Small intestine (tissue), 7 donors: ENCODE results near the gene TMEM108. TPM values are rescaled to one million over a fixed set of nuclear protein-coding genes. Genes with fewer than 3 reads are reported as not detected.

Source experiments
- DNase-seq, 2 donors: peaks; one replicate each; pipeline versions ENCODE4 v3.0.0 to v3.0.0-alpha.2; 2013
- FAIRE-seq: peaks from 2 replicates; lab custom pipeline; 2012; peaks lifted over from hg19 to GRCh38; lab: Jason Lieb, UNC
- H3K27ac ChIP-seq, 3 donors: one replicate each; pipeline ENCODE4 v1.5.1; 2013; ENCODE audit warnings: low read length in 2 of 3, mild to moderate bottlenecking in 2 of 3, control low read depth in 1 of 3, inconsistent platforms in 1 of 3, low read depth in 1 of 3, moderate library complexity in 1 of 3
- H3K27me3 ChIP-seq, 3 donors: one replicate each; pipeline ENCODE4 v1.6.1; 2013; ENCODE audit warnings: low read length in 3 of 3, inconsistent platforms in 1 of 3; ENCODE audit not compliant: control insufficient read depth in 3 of 3, insufficient read depth in 3 of 3
- H3K36me3 ChIP-seq, 3 donors: one replicate each; pipeline ENCODE4 v1.6.1; 2013; ENCODE audit warnings: low read length in 3 of 3, inconsistent platforms in 1 of 3, low read depth in 1 of 3, mild to moderate bottlenecking in 1 of 3, moderate library complexity in 1 of 3; ENCODE audit not compliant: control insufficient read depth in 3 of 3, insufficient read depth in 2 of 3
- H3K4me1 ChIP-seq, 3 donors: one replicate each; pipeline ENCODE4 v1.6.1; 2013; ENCODE audit warnings: low read length in 2 of 3, inconsistent platforms in 1 of 3, low read depth in 1 of 3, mild to moderate bottlenecking in 1 of 3, moderate library complexity in 1 of 3; ENCODE audit not compliant: control insufficient read depth in 3 of 3, insufficient read depth in 2 of 3
- H3K4me3 ChIP-seq, 3 donors: one replicate each; pipeline ENCODE4 v1.5.1; 2013; ENCODE audit warnings: low read length in 3 of 3, control low read depth in 1 of 3, inconsistent platforms in 1 of 3, low read depth in 1 of 3, mild to moderate bottlenecking in 1 of 3, moderate library complexity in 1 of 3
- H3K9me3 ChIP-seq, 2 donors: one replicate each; pipeline ENCODE4 v1.6.1; 2013; ENCODE audit warnings: low read depth in 1 of 2, low read length in 1 of 2; ENCODE audit not compliant: control insufficient read depth in 2 of 2, insufficient read depth in 1 of 2
- WGBS, 3 donors: extraction: QIAGEN DNeasy Blood & Tissue Kit; methylation state at CpG; one replicate each; pipeline ENCODE4 v1.1.7; 2013; 5-methylcytosine and 5-hydroxymethylcytosine counted together
- polyA plus RNA-seq, 4 donors: library from polyadenylated mRNA; stranded (reverse) in 3 of 4; unstranded in 1 of 4; fragments of 200-250 nt in 3 of 4; fragments of 120-200 nt in 1 of 4; gene quantifications; one replicate each; pipeline versions ENCODE4 v1.2.1 to v1.2.3, GENCODE V29; 2013
- donor health status: healthy with polysubstance abuse.
- donor health status: control.
- donor health status: control.
- donor health status: Bipolar disorder and iron deficiency.
- donor health status: healthy.

TMEM108 gene
- polyA plus RNA-seq, 4 donors, result 0.41 to 0.94 TPM; not detected in 2

GRCh38 chr3:133294253-133294652 lies 256.1 kb downstream of the TMEM108 start:
- 76 to 84% (median 77%) methylated on average over 1 of the region's 1 CpG for WGBS, 3 donors
- H3K27me3 ChIP-seq, result no peaks in the 10 kb centered on the region
- H3K36me3 ChIP-seq, result no peaks in the 10 kb centered on the region
- H3K4me1 ChIP-seq, result no peaks in the 10 kb centered on the region
- H3K27ac ChIP-seq, result no peak overlapping the region
- no peak for DNase-seq
- no peak overlapping the region for H3K4me3 ChIP-seq
- FAIRE-seq, result no peak
- no peaks in the 10 kb centered on the region for H3K9me3 ChIP-seq

- Histone ChIP-seq H3K27ac (no peak overlapping the region), H3K4me1 (no peaks in the 10 kb centered on the region), H3K4me3 (no peak overlapping the region), H3K36me3 (no peaks in the 10 kb centered on the region), H3K9me3 (no peaks in the 10 kb centered on the region), H3K27me3 (no peaks in the 10 kb centered on the region)
- FAIRE-seq, result no peak
- 72 to 76% (median 75%) methylated on average over 4 of the region's 4 CpGs for WGBS, 3 donors
- no peak for DNase-seq
Observed at GRCh38 chr3:133295199-133295901, 257.2 kb downstream of the TMEM108 start.

- WGBS, 3 donors, result 62 to 71% (median 70%) methylated on average over 6 of the region's 6 CpGs
- no peak overlapping the region for H3K4me3 ChIP-seq
- no peaks in the 10 kb centered on the region for H3K27me3 ChIP-seq
- DNase-seq (no peak), FAIRE-seq (no peak)
- H3K27ac ChIP-seq, result no peak overlapping the region
- H3K36me3 ChIP-seq, result no peaks in the 10 kb centered on the region
- no peaks in the 10 kb centered on the region for H3K9me3 ChIP-seq
- no peaks in the 10 kb centered on the region for H3K4me1 ChIP-seq
Observed at GRCh38 chr3:133295944-133296917, 258.0 kb downstream of the TMEM108 start.

- Histone ChIP-seq H3K4me3 (no peak overlapping the region), H3K9me3 (no peaks in the 10 kb centered on the region), H3K27me3 (no peaks in the 10 kb centered on the region), H3K36me3 (no peaks in the 10 kb centered on the region), H3K27ac (no peak overlapping the region), H3K4me1 (no peaks in the 10 kb centered on the region)
- WGBS, 3 donors, result 73 to 91% (median 83%) methylated on average over 5 of the region's 5 CpGs
- FAIRE-seq (no peak), DNase-seq (no peak)
Observed at GRCh38 chr3:133296981-133297380, 258.8 kb downstream of the TMEM108 start.

GRCh38 chr3:133300102-133300501 lies 261.9 kb downstream of the TMEM108 start:
- no peak for DNase-seq
- no peaks in the 10 kb centered on the region for H3K27me3 ChIP-seq
- H3K27ac ChIP-seq, result no peak overlapping the region
- peaks cover 0 to 2% of the 10 kb centered on the region in 2 donors for H3K9me3 ChIP-seq
- H3K36me3 ChIP-seq, result no peaks in the 10 kb centered on the region
- WGBS, 3 donors, result 30 to 49% (median 44%) methylated on average over 4 of the region's 4 CpGs
- H3K4me3 ChIP-seq, result no peak overlapping the region
- no peaks in the 10 kb centered on the region for H3K4me1 ChIP-seq
- no peak for FAIRE-seq

- no peaks in the 10 kb centered on the region for H3K36me3 ChIP-seq
- 53 to 67% (median 62%) methylated on average over 3 of the region's 3 CpGs for WGBS, 3 donors
- H3K4me3 ChIP-seq, result no peak overlapping the region
- FAIRE-seq, result no peak
- no peak for DNase-seq
- H3K27ac ChIP-seq, result no peak overlapping the region
- peaks cover 0 to 2% of the 10 kb centered on the region in 2 donors for H3K9me3 ChIP-seq
- no peaks in the 10 kb centered on the region for H3K27me3 ChIP-seq
- H3K4me1 ChIP-seq, result no peaks in the 10 kb centered on the region
Observed at GRCh38 chr3:133301194-133301593, 263.0 kb downstream of the TMEM108 start.

- no peak for DNase-seq
- Histone ChIP-seq H3K27me3 (no peaks in the 10 kb centered on the region), H3K36me3 (no peaks in the 10 kb centered on the region), H3K27ac (no peak overlapping the region), H3K9me3 (peaks cover 0 to 2% of the 10 kb centered on the region in 2 donors), H3K4me1 (no peaks in the 10 kb centered on the region), H3K4me3 (no peak overlapping the region)
- FAIRE-seq, result no peak
Observed at GRCh38 chr3:133301731-133302130, 263.5 kb downstream of the TMEM108 start.

- Histone ChIP-seq H3K27me3 (no peaks in the 10 kb centered on the region), H3K9me3 (peaks cover 0 to 2% of the 10 kb centered on the region in 2 donors), H3K36me3 (no peaks in the 10 kb centered on the region), H3K4me1 (no peaks in the 10 kb centered on the region), H3K4me3 (no peak overlapping the region), H3K27ac (no peak overlapping the region)
- 83 to 97% (median 96%) methylated on average over 1 of the region's 1 CpG for WGBS, 3 donors
- FAIRE-seq, result no peak
- DNase-seq, result no peak
Observed at GRCh38 chr3:133303430-133303829, 265.2 kb downstream of the TMEM108 start.
